SK-N-SH (cell line): ENCODE results near the gene ARHGEF39. TPM values are rescaled to one million over a fixed set of nuclear protein-coding genes. Genes with fewer than 3 reads are reported as not detected.

Experiments used
- CTCF ChIA-PET: fragments of 300-600, 350-600 bp; formaldehyde crosslinking; extraction: SDS; loops from one replicate; lab custom pipeline; 2021; lab: Yijun Ruan, JAX
- POLR2A ChIA-PET: fragments of 350-600 bp; sonication (Branson Sonifier 250); formaldehyde crosslinking; extraction: SDS; loops from one replicate; lab custom pipeline; 2020; ENCODE audit warnings: antibody characterized with exemption, inconsistent platforms; lab: Yijun Ruan, JAX
- DNase-seq: peaks from one replicate; pipeline ENCODE4 v3.0.0; 2012
- H2AFZ ChIP-seq: fragments of 200-600 bp; sonication (generic); 2 replicates; pipeline ENCODE4 v1.8.1; 2016; ENCODE audit warnings: antibody characterized with exemption, mild to moderate bottlenecking, low read depth
- H3F3A ChIP-seq: fragments of 200-600 bp; sonication (generic); replicated peaks from 2 replicates; pipeline ENCODE3; 2016; ENCODE audit warnings: antibody characterized with exemption, mild to moderate bottlenecking; ENCODE audit not compliant: insufficient read depth
- H3K27ac ChIP-seq, 2 experiments: fragments of 200-500 bp in 1 of 2; fragments of 200-600 bp in 1 of 2; sonication (Bioruptor generic) in 1 of 2; sonication (generic), shearing (Covaris generic) in 1 of 2; 2 replicates each; pipeline versions ENCODE4 v1.5.1 to v1.6.1; 2014 to 2016; ENCODE audit warnings: low read depth in 2 of 2, inconsistent platforms in 1 of 2, low read length in 1 of 2, mild to moderate bottlenecking in 1 of 2, mixed read lengths in 1 of 2
- H3K27me3 ChIP-seq: fragments of 200-600 bp; sonication (generic), shearing (Covaris generic); 2 replicates; pipeline ENCODE4 v1.6.1; 2016; ENCODE audit warnings: mixed run types; ENCODE audit not compliant: insufficient read depth
- H3K36me3 ChIP-seq, 2 experiments: fragments of 200-500 bp in 1 of 2; fragments of 200-600 bp in 1 of 2; sonication (Bioruptor generic) in 1 of 2; sonication (generic) in 1 of 2; replicated peaks in 1 of 2; 2 replicates each; pipeline versions ENCODE3 to v1.5.1; 2014 to 2016; ENCODE audit warnings: low read length in 1 of 2, mild to moderate bottlenecking in 1 of 2; ENCODE audit not compliant: insufficient read depth in 2 of 2, control insufficient read depth in 1 of 2
- H3K4me1 ChIP-seq, 2 experiments: fragments of 200-500 bp in 1 of 2; fragments of 200-600 bp in 1 of 2; sonication (Bioruptor generic) in 1 of 2; sonication (generic), shearing (Covaris generic) in 1 of 2; 2 replicates each; pipeline versions ENCODE4 v1.5.1 to v1.6.1; 2014 to 2016; ENCODE audit warnings: low read depth in 1 of 2, low read length in 1 of 2, mixed run types in 1 of 2; ENCODE audit not compliant: insufficient read depth in 2 of 2, control insufficient read depth in 1 of 2
- H3K4me2 ChIP-seq: fragments of 200-600 bp; sonication (generic), shearing (Covaris generic); 2 replicates; pipeline ENCODE4 v1.6.1; 2017; ENCODE audit warnings: mixed run types
- H3K4me3 ChIP-seq, 2 experiments: fragments of 200-500 bp in 1 of 2; fragments of 200-600 bp in 1 of 2; sonication (Bioruptor generic) in 1 of 2; sonication (generic), shearing (Covaris generic) in 1 of 2; 2 replicates each; pipeline versions ENCODE4 v1.5.1 to v1.8.1; 2014 to 2016; ENCODE audit warnings: low read depth in 2 of 2, inconsistent platforms in 1 of 2, low read length in 1 of 2, mild to moderate bottlenecking in 1 of 2, mixed read lengths in 1 of 2, moderate library complexity in 1 of 2
- H3K79me2 ChIP-seq: fragments of 200-600 bp; sonication (generic); 2 replicates; pipeline ENCODE4 v1.8.1; 2017; ENCODE audit warnings: mild to moderate bottlenecking; ENCODE audit not compliant: insufficient read depth
- H3K9ac ChIP-seq: fragments of 200-600 bp; sonication (generic); 2 replicates; pipeline ENCODE4 v1.6.1; 2017; ENCODE audit warnings: mixed run types
- H3K9me2 ChIP-seq: fragments of 200-600 bp; sonication (generic); 2 replicates; pipeline ENCODE4 v1.6.1; 2017; ENCODE audit warnings: mixed run types
- H3K9me3 ChIP-seq: fragments of 200-600 bp; sonication (generic); 2 replicates; pipeline ENCODE4 v1.6.1; 2017; ENCODE audit warnings: mixed run types, mild to moderate bottlenecking, moderate library complexity
- H4K20me1 ChIP-seq: fragments of 200-600 bp; sonication (generic); 2 replicates; pipeline ENCODE4 v1.6.1; 2017; ENCODE audit warnings: mild to moderate bottlenecking, mixed run types; ENCODE audit not compliant: insufficient read depth
- CHD2 ChIP-seq: fragments of 150-350 bp; IDR thresholded peaks from 2 replicates; pipeline ENCODE4 v1.6.1; 2018; ENCODE audit warnings: low read length; ENCODE audit not compliant: partially characterized antibody
- CTCF ChIP-seq: fragments of 200-600 bp; sonication (generic); IDR thresholded peaks from 2 replicates; pipeline ENCODE4 v1.6.1; 2017; ENCODE audit warnings: antibody characterized with exemption, mild to moderate bottlenecking, moderate library complexity
- EZH2phosphoT487 ChIP-seq: fragments of 200-600 bp; sonication (generic); IDR thresholded peaks from 2 replicates; pipeline ENCODE4 v1.6.1; 2017; ENCODE audit warnings: low read depth, mixed run types, mild to moderate bottlenecking, antibody characterized with exemption, moderate library complexity, borderline replicate concordance
- FOXJ3 ChIP-seq: sonication (generic); formaldehyde crosslinking; IDR thresholded peaks from 2 replicates; pipeline ENCODE4 v1.5.1; 2020; ENCODE audit warnings: mild to moderate bottlenecking, missing genetic modification reagents
- GABPA ChIP-seq: IDR thresholded peaks from 2 replicates; pipeline ENCODE4 v1.4.0; 2012; ENCODE audit warnings: low read depth, mild to moderate bottlenecking
- GATA2 ChIP-seq: sonication (generic); formaldehyde crosslinking; IDR thresholded peaks from 2 replicates; pipeline ENCODE4 v1.5.0; 2020; ENCODE audit warnings: mild to moderate bottlenecking, missing genetic modification reagents
- IRF3 ChIP-seq: fragments of 150-350 bp; IDR thresholded peaks from 2 replicates; pipeline ENCODE4 v1.6.1; 2016; ENCODE audit warnings: mild to moderate bottlenecking, low read depth, low read length
- MEF2A ChIP-seq: IDR thresholded peaks from 2 replicates; pipeline ENCODE4 v1.4.0; 2012; ENCODE audit warnings: low read depth, borderline replicate concordance
- MXI1 ChIP-seq: IDR thresholded peaks from 2 replicates; pipeline ENCODE4 v1.6.1; 2012; ENCODE audit warnings: mild to moderate bottlenecking, low read depth, low read length, improper control_type of control experiment
- NFIC ChIP-seq: IDR thresholded peaks from 2 replicates; pipeline ENCODE4 v1.4.0; 2012; ENCODE audit warnings: borderline replicate concordance
- NRF1 ChIP-seq: IDR thresholded peaks from 2 replicates; pipeline ENCODE4 v1.6.1; 2012; ENCODE audit warnings: low read depth, mild to moderate bottlenecking, low read length
- PBX3 ChIP-seq: IDR thresholded peaks from 2 replicates; pipeline ENCODE4; 2012
- RCOR1 ChIP-seq: fragments of 150-350 bp; IDR thresholded peaks from 2 replicates; pipeline ENCODE4 v1.6.1; 2017; ENCODE audit warnings: antibody characterized with exemption, low read length
- RFX5 ChIP-seq: IDR thresholded peaks from 2 replicates; pipeline ENCODE4 v1.6.1; 2012; ENCODE audit warnings: mild to moderate bottlenecking, improper control_type of control experiment, low read length
- RXRA ChIP-seq: IDR thresholded peaks from 2 replicates; pipeline ENCODE4 v1.4.0; 2012; ENCODE audit warnings: low read depth, mild to moderate bottlenecking, borderline replicate concordance
- SMC3 ChIP-seq: IDR thresholded peaks from 2 replicates; pipeline ENCODE4 v1.6.1; 2012; ENCODE audit warnings: low read depth, low read length, improper control_type of control experiment
- TCF12 ChIP-seq: IDR thresholded peaks from 2 replicates; pipeline ENCODE4 v1.4.0; 2012
- USF1 ChIP-seq: IDR thresholded peaks from 2 replicates; pipeline ENCODE4 v1.4.0; 2012; ENCODE audit warnings: low read depth, borderline replicate concordance
- YY1 ChIP-seq: IDR thresholded peaks from 2 replicates; pipeline ENCODE4 v1.4.0; 2012; ENCODE audit warnings: low read depth, mild to moderate bottlenecking
- WGBS: methylation state at CpG from one replicate; pipeline ENCODE4 v1.1.6; 2017; ENCODE audit warnings: low lambda C conversion rate; 5-methylcytosine and 5-hydroxymethylcytosine counted together
- polyA plus RNA-seq, 3 experiments: library from polyadenylated mRNA; depleted of rRNA; stranded (reverse); fragments of >200 nt; gene quantifications; 2 replicates each; pipeline ENCODE4 v1.2.3, GENCODE V29; 2012

ARHGEF39 gene
- polyA plus RNA-seq, 1 of the 3 experiments (the other 2 are of a cell fraction) = 4.9 TPM

- Histone ChIP-seq H3K27me3 (no peaks in the 10 kb centered on the region), H3K9me2 (no peaks in the 10 kb centered on the region), H3K4me2 (peak overlapping the region; percentile 69), H3K9me3 (no peaks in the 10 kb centered on the region), H3K79me2 (no peaks in the 10 kb centered on the region), H2AFZ (peak overlapping the region; percentile 87; the same call in 1 of the 2 replicates), H3K36me3 (no peaks in the 10 kb centered on the region), H4K20me1 (no peaks in the 10 kb centered on the region), H3K9ac (no peak overlapping the region), H3K27ac (no peak overlapping the region; a peak in 1 of 4 replicates), H3F3A (peaks cover 11% of the 10 kb centered on the region), H3K4me1 (peaks cover 0 to 13% of the 10 kb centered on the region in 2 experiments; a peak in 1 of 4 replicates), H3K4me3 (peak overlapping the region in 1 of 2 experiments; percentile 38; a peak in 2 of 4 replicates)
- no peak for TF ChIP-seq CHD2
- TF ChIP-seq SMC3 = no peak
- TF ChIP-seq TCF12 = no peak
- no peak for TF ChIP-seq EZH2phosphoT487
- no peak for TF ChIP-seq USF1
- TF ChIP-seq IRF3 = no peak
- no peak for TF ChIP-seq CTCF
- TF ChIP-seq RFX5 = no peak
- no peak for TF ChIP-seq PBX3
- no peak for TF ChIP-seq GATA2
- no peak for TF ChIP-seq RCOR1
- TF ChIP-seq MXI1 = no peak
- TF ChIP-seq MEF2A = no peak
- TF ChIP-seq FOXJ3 (CRISPR knock-in tag) = no peak
- no peak for TF ChIP-seq NFIC
- TF ChIP-seq RXRA = no peak
- no peak for TF ChIP-seq YY1
- no peak for TF ChIP-seq NRF1
- no peak for TF ChIP-seq GABPA
- CTCF ChIA-PET = interaction anchor here (0.7 to 2.6 kb wide), 14 partner anchors 10 to 137 kb away, joined by 3 to 23 read pairs (median 3); partner anchors contain the start of genes ARHGEF39, CCDC107, RMRP and TPM2
- DNase-seq = no peak
- WGBS = 73% methylated on average over 12 of the region's 13 CpGs
- POLR2A ChIA-PET = interaction anchor here (0.7 to 1.7 kb wide), 8 partner anchors 10 to 58 kb away, joined by 3 to 11 read pairs (median 4); partner anchors contain the start of genes ARHGEF39, CCDC107 and CREB3
Measured at GRCh38 chr9:35675204-35675603, 10.2 kb upstream of the ARHGEF39 start.
